ENCODE measurements around the gene BRCA2. TPM values are rescaled to one million over a fixed set of nuclear protein-coding genes. Genes with fewer than 3 reads are reported as not detected.

Gene BRCA2
- total RNA-seq, 1 donor from 2014 or later, result 3.9 TPM

DNA sequence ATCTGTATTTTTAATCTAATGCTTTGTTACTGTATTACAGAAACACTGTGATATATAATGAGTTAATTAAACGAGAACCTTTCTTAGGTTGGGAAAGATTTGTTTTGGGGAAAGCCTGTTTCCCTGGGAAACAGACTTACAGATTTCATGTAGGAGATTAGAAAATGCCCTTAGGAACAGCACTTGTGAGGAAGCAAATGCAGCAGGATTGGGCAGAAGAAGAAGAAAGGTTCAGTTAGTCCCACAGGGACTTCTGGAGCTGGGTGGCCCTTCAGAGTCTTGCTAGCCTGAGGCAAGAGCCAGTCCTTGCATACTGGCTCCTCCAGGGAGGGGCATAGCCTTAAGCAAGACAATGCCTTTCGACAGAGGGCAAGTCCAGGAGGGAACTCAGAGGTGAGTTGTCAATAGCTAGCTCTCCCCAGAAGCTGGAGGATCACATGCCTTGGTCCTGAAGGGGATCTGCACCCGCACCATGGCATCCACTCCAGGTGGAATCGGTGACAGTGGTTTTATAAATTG, 75.9 kb downstream of the BRCA2 start:
- TF ChIP-seq POLR2A (IDR thresholded peaks at IDR 0.05) (no peak), CTCF (IDR thresholded peaks at IDR 0.05) (no peak), POLR2AphosphoS5 (IDR thresholded peaks at IDR 0.05; ENCODE audit: insufficient read depth in 1 of 2, low read depth in 1 of 2) (no peak)
- Histone ChIP-seq H3K27ac (no peak overlapping the region), H3K36me3 (no peaks in the 10 kb centered on the region), H3K4me3 (no peak overlapping the region), H3K4me1 (no peaks in the 10 kb centered on the region), H3K27me3 (no peaks in the 10 kb centered on the region), H3K9me3 (no peaks in the 10 kb centered on the region)
- intact Hi-C loops (cut with DNase I), result no loop called here
- DNase-seq (ENCODE audit: extremely low spot score in 2 of 2), result no peak

- H3K9me3 ChIP-seq, result no peaks in the 10 kb centered on the region
- intact Hi-C loops (cut with DNase I), result no loop called here
- H3K27me3 ChIP-seq, result no peaks in the 10 kb centered on the region
- H3K27ac ChIP-seq, result no peak overlapping the region
- H3K4me1 ChIP-seq, result peaks cover 1% of the 10 kb centered on the region
- no peak for DNase-seq (ENCODE audit: extremely low spot score in 2 of 2)
- no peak overlapping the region for H3K4me3 ChIP-seq
- TF ChIP-seq POLR2A (IDR thresholded peaks at IDR 0.05), result no peak
- TF ChIP-seq CTCF (IDR thresholded peaks at IDR 0.05), result no peak
- no peak for TF ChIP-seq POLR2AphosphoS5 (IDR thresholded peaks at IDR 0.05; ENCODE audit: insufficient read depth in 1 of 2, low read depth in 1 of 2)
- H3K36me3 ChIP-seq, result peaks cover 0 to 14% of the 10 kb centered on the region in 2 donors
Measured at GRCh38 chr13:32403108-32403507, 87.8 kb downstream of the BRCA2 start.

GRCh38 chr13:32407854-32408253, 92.5 kb downstream of the BRCA2 start:
- Histone ChIP-seq H3K36me3 (peaks cover 0 to 14% of the 10 kb centered on the region in 2 donors), H3K27me3 (no peaks in the 10 kb centered on the region), H3K4me1 (peaks cover 24% of the 10 kb centered on the region), H3K27ac (no peak overlapping the region), H3K9me3 (no peaks in the 10 kb centered on the region), H3K4me3 (no peak overlapping the region)
- TF ChIP-seq POLR2A (IDR thresholded peaks at IDR 0.05) (no peak), POLR2AphosphoS5 (IDR thresholded peaks at IDR 0.05; ENCODE audit: insufficient read depth in 1 of 2, low read depth in 1 of 2) (no peak)
- DNase-seq (ENCODE audit: extremely low spot score in 2 of 2), result no peak
- intact Hi-C loops (cut with DNase I), result no loop called here

- no peak for DNase-seq (ENCODE audit: extremely low spot score in 2 of 2)
- H3K9me3 ChIP-seq, result no peaks in the 10 kb centered on the region
- TF ChIP-seq POLR2A (IDR thresholded peaks at IDR 0.05), result no peak
- no peak for TF ChIP-seq POLR2AphosphoS5 (IDR thresholded peaks at IDR 0.05; ENCODE audit: insufficient read depth in 1 of 2, low read depth in 1 of 2)
- TF ChIP-seq CTCF (IDR thresholded peaks at IDR 0.05), result no peak
Measured at GRCh38 chr13:32408296-32409000, 93.1 kb downstream of the BRCA2 start.

GRCh38 chr13:32409001-32409313, 93.6 kb downstream of the BRCA2 start:
- no peak overlapping the region for H3K27ac ChIP-seq
- intact Hi-C loops (cut with DNase I), result no loop called here
- TF ChIP-seq POLR2AphosphoS5 (IDR thresholded peaks at IDR 0.05; ENCODE audit: insufficient read depth in 1 of 2, low read depth in 1 of 2) (no peak), POLR2A (IDR thresholded peaks at IDR 0.05) (no peak), CTCF (IDR thresholded peaks at IDR 0.05) (no peak)
- H3K4me1 ChIP-seq, result peaks cover 24% of the 10 kb centered on the region
- no peaks in the 10 kb centered on the region for H3K9me3 ChIP-seq
- H3K27me3 ChIP-seq, result no peaks in the 10 kb centered on the region
- H3K4me3 ChIP-seq, result no peak overlapping the region
- H3K36me3 ChIP-seq, result peaks cover 0 to 4% of the 10 kb centered on the region in 2 donors
- DNase-seq (ENCODE audit: extremely low spot score in 2 of 2), result no peak

More at GRCh38 chr13:32408296-32409000, 93.1 kb downstream of the BRCA2 start:
- Histone ChIP-seq H3K4me3 (no peak overlapping the region), H3K27me3 (no peaks in the 10 kb centered on the region), H3K27ac (no peak overlapping the region), H3K36me3 (peaks cover 0 to 9% of the 10 kb centered on the region in 2 donors), H3K4me1 (peaks cover 24% of the 10 kb centered on the region)
- intact Hi-C loops (cut with DNase I), result no loop called here

Measured in vagina (tissue), 2 donors.